ENCODE data around the gene MRRF. TPM values are rescaled to one million over a fixed set of nuclear protein-coding genes. Genes with fewer than 3 reads are reported as not detected.

Gene MRRF
- total RNA-seq, 4 donors from 2014 or later = 20.5 to 29.2 (median 28.5) TPM

GRCh38 chr9:122226142-122226757, 38.4 kb upstream of the MRRF start:
- intact Hi-C loops (cut with DNase I) = no loop called here
- H3K4me1 ChIP-seq = peaks cover 29 to 44% (median 41%) of the 10 kb centered on the region in 4 donors

GRCh38 chr9:122226758-122227574, 37.7 kb upstream of the MRRF start:
- 23% methylated on average over 33 of the region's 59 CpGs for WGBS
- intact Hi-C loops (cut with DNase I) = no loop called here
- peaks cover 0 to 96% (median 56%) of the 10 kb centered on the region in 4 donors for H3K27me3 ChIP-seq

More at GRCh38 chr9:122226142-122226757, 38.4 kb upstream of the MRRF start:
- Histone ChIP-seq H3K9me3 (no peaks in the 10 kb centered on the region), H3K4me3 (peak overlapping the region; percentile 50 to 59 (median 52)), H3K27me3 (peaks cover 0 to 100% (median 64%) of the 10 kb centered on the region in 4 donors), H3K27ac (replicated peaks in 1 of 4) (no peak overlapping the region), H3K36me3 (no peaks in the 10 kb centered on the region)
- TF ChIP-seq POLR2AphosphoS5 (IDR thresholded peaks at IDR 0.05) (no peak), EP300 (IDR thresholded peaks at IDR 0.05) (no peak), POLR2A (IDR thresholded peaks at IDR 0.05; ENCODE audit: low read depth) (no peak)
- TF ChIP-seq, protein P1, sequence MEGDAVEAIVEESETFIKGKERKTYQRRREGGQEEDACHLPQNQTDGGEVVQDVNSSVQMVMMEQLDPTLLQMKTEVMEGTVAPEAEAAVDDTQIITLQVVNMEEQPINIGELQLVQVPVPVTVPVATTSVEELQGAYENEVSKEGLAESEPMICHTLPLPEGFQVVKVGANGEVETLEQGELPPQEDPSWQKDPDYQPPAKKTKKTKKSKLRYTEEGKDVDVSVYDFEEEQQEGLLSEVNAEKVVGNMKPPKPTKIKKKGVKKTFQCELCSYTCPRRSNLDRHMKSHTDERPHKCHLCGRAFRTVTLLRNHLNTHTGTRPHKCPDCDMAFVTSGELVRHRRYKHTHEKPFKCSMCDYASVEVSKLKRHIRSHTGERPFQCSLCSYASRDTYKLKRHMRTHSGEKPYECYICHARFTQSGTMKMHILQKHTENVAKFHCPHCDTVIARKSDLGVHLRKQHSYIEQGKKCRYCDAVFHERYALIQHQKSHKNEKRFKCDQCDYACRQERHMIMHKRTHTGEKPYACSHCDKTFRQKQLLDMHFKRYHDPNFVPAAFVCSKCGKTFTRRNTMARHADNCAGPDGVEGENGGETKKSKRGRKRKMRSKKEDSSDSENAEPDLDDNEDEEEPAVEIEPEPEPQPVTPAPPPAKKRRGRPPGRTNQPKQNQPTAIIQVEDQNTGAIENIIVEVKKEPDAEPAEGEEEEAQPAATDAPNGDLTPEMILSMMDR (IDR thresholded peaks at IDR 0.05) = no peak
- DNase-seq (ENCODE audit: extremely low spot score) = no peak
- WGBS = 17% methylated on average over 21 of the region's 51 CpGs

GRCh38 chr9:122227575-122227900, 37.1 kb upstream of the MRRF start:
- Histone ChIP-seq H3K36me3 (no peaks in the 10 kb centered on the region), H3K9me3 (no peaks in the 10 kb centered on the region), H3K4me1 (peaks cover 27 to 40% (median 38%) of the 10 kb centered on the region in 4 donors), H3K4me3 (peak overlapping the region; percentile 50 to 59 (median 52)), H3K27ac (replicated peaks in 1 of 4) (no peak overlapping the region), H3K27me3 (peaks cover 0 to 90% (median 53%) of the 10 kb centered on the region in 4 donors)
- WGBS = 8% methylated on average over 10 of the region's 10 CpGs
- no peak for DNase-seq (ENCODE audit: extremely low spot score)
- TF ChIP-seq POLR2AphosphoS5 (IDR thresholded peaks at IDR 0.05) (no peak), EP300 (IDR thresholded peaks at IDR 0.05) (no peak), POLR2A (IDR thresholded peaks at IDR 0.05; ENCODE audit: low read depth) (no peak)
- TF ChIP-seq, protein P1 (IDR thresholded peaks at IDR 0.05) = no peak
- intact Hi-C loops (cut with DNase I) = no loop called here

More at GRCh38 chr9:122226758-122227574, 37.7 kb upstream of the MRRF start:
- no peak for DNase-seq (ENCODE audit: extremely low spot score)
- Histone ChIP-seq H3K9me3 (no peaks in the 10 kb centered on the region), H3K4me3 (peak overlapping the region; percentile 50 to 59 (median 52)), H3K36me3 (no peaks in the 10 kb centered on the region), H3K4me1 (peaks cover 27 to 40% (median 38%) of the 10 kb centered on the region in 4 donors), H3K27ac (replicated peaks in 1 of 4) (no peak overlapping the region)
- TF ChIP-seq, protein P1 (IDR thresholded peaks at IDR 0.05) = no peak
- TF ChIP-seq POLR2AphosphoS5 (IDR thresholded peaks at IDR 0.05) (no peak), EP300 (IDR thresholded peaks at IDR 0.05) (no peak), POLR2A (IDR thresholded peaks at IDR 0.05; ENCODE audit: low read depth) (no peak)

- peak overlapping the region; percentile 21 to 36 (median 26) for H3K27ac ChIP-seq (replicated peaks in 1 of 4)
- WGBS = 5% methylated on average over 26 of the region's 38 CpGs
- peaks cover 27 to 39% (median 38%) of the 10 kb centered on the region in 4 donors for H3K4me1 ChIP-seq
- TF ChIP-seq POLR2A (IDR thresholded peaks at IDR 0.05; ENCODE audit: low read depth) (no peak), EP300 (IDR thresholded peaks at IDR 0.05) (no peak), POLR2AphosphoS5 (IDR thresholded peaks at IDR 0.05) (no peak)
- TF ChIP-seq, protein P1 (IDR thresholded peaks at IDR 0.05) = no peak
- intact Hi-C loops (cut with DNase I) = no loop called here
- H3K9me3 ChIP-seq = no peaks in the 10 kb centered on the region
- H3K4me3 ChIP-seq = peak overlapping the region; percentile 50 to 59 (median 52)
- H3K27me3 ChIP-seq = peaks cover 0 to 84% (median 50%) of the 10 kb centered on the region in 4 donors
- DNase-seq (ENCODE audit: extremely low spot score) = no peak
- H3K36me3 ChIP-seq = no peaks in the 10 kb centered on the region
These were observed 36.5 kb upstream of the MRRF start for GRCh38 chr9:122228191-122228567.
